PFSK-1 (cell line): ENCODE results near the gene LHPP.

Source experiments
- FOXP2 ChIP-seq: optimal IDR thresholded peaks from 2 replicates; pipeline ENCODE3; 2011; ENCODE audit warnings: borderline replicate concordance, control low read depth, inconsistent platforms; ENCODE audit not compliant: insufficient read depth; ENCODE audit errors: extremely low read length, extremely low read depth
- POLR2AphosphoS5 ChIP-seq: IDR thresholded peaks from 2 replicates; pipeline ENCODE4 v1.6.1; 2012; ENCODE audit warnings: low read depth, mild to moderate bottlenecking, control low read depth, low read length, moderate library complexity
- SIN3A ChIP-seq: IDR thresholded peaks from 2 replicates; pipeline ENCODE4 v1.6.1; 2012; ENCODE audit warnings: mild to moderate bottlenecking, low read length, moderate library complexity, borderline replicate concordance; ENCODE audit not compliant: insufficient read depth
- TAF1 ChIP-seq: IDR thresholded peaks from 2 replicates; pipeline ENCODE4 v1.6.1; 2012; ENCODE audit warnings: low read length, control low read depth, borderline replicate concordance; ENCODE audit not compliant: insufficient read depth
- TF ChIP-seq, protein P1 (sequence below), 2 experiments: IDR thresholded peaks; 2 replicates each; pipeline versions ENCODE4 v1.6.1 to v1.8.0; 2011 to 2012; ENCODE audit warnings: low read depth in 2 of 2, low read length in 2 of 2, control low read depth in 1 of 2, inconsistent platforms in 1 of 2, mild to moderate bottlenecking in 1 of 2, moderate library complexity in 1 of 2; ENCODE audit not compliant: insufficient read depth in 1 of 2

LHPP gene

DNA sequence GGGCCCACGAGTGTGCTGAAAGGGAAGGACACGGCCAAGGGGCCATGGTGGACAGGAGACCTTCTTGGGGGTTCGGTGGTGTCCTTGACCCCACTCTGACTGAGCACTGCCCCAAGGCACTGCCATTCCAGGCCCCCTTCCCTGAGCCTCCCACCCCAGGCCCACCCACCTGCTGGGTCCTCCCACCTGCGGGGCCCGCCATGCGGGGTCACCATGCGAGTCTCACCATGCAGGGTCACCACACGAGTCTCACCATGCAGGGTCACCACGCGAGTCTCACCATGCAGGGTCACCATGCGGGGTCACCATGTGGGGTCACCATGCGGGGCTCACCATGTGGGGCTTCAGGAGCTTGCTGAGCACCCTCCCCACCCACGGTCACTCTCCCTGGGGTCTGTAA, 76.3 kb downstream of the LHPP start:
- TF ChIP-seq FOXP2 (no peak), SIN3A (no peak), TAF1 (no peak), POLR2AphosphoS5 (no peak)
- TF ChIP-seq, protein P1, sequence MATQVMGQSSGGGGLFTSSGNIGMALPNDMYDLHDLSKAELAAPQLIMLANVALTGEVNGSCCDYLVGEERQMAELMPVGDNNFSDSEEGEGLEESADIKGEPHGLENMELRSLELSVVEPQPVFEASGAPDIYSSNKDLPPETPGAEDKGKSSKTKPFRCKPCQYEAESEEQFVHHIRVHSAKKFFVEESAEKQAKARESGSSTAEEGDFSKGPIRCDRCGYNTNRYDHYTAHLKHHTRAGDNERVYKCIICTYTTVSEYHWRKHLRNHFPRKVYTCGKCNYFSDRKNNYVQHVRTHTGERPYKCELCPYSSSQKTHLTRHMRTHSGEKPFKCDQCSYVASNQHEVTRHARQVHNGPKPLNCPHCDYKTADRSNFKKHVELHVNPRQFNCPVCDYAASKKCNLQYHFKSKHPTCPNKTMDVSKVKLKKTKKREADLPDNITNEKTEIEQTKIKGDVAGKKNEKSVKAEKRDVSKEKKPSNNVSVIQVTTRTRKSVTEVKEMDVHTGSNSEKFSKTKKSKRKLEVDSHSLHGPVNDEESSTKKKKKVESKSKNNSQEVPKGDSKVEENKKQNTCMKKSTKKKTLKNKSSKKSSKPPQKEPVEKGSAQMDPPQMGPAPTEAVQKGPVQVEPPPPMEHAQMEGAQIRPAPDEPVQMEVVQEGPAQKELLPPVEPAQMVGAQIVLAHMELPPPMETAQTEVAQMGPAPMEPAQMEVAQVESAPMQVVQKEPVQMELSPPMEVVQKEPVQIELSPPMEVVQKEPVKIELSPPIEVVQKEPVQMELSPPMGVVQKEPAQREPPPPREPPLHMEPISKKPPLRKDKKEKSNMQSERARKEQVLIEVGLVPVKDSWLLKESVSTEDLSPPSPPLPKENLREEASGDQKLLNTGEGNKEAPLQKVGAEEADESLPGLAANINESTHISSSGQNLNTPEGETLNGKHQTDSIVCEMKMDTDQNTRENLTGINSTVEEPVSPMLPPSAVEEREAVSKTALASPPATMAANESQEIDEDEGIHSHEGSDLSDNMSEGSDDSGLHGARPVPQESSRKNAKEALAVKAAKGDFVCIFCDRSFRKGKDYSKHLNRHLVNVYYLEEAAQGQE (IDR thresholded peaks at IDR 0.05; ENCODE audit: insufficient read depth in 1 of 2, low read depth in 2 of 2, low read length in 2 of 2): no peak

DNA sequence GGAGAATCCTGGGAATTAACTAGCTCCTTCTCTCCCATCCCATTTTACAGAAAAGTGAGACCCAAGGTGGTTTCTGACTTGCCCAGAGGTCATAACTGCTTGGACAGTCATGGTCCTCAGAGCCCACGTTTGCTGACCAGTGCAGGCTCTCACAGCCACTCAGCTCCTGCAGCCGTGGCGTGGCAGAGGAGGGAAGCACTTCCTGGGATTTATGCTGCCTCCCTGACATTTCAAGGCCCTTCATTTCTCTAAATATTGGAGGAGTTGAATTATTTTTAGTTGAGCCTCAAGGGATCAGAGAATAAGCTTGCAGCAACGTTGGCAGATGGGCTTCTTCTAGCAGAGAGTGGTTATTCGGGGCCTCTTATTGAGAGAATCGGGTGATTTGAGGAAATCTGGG, 77.1 kb downstream of the LHPP start:
- no peak for TF ChIP-seq SIN3A
- TF ChIP-seq, protein P1 (IDR thresholded peaks at IDR 0.05; ENCODE audit: insufficient read depth in 1 of 2, low read depth in 2 of 2, low read length in 2 of 2): no peak
- no peak for TF ChIP-seq TAF1
- TF ChIP-seq FOXP2: no peak
- no peak for TF ChIP-seq POLR2AphosphoS5

DNA sequence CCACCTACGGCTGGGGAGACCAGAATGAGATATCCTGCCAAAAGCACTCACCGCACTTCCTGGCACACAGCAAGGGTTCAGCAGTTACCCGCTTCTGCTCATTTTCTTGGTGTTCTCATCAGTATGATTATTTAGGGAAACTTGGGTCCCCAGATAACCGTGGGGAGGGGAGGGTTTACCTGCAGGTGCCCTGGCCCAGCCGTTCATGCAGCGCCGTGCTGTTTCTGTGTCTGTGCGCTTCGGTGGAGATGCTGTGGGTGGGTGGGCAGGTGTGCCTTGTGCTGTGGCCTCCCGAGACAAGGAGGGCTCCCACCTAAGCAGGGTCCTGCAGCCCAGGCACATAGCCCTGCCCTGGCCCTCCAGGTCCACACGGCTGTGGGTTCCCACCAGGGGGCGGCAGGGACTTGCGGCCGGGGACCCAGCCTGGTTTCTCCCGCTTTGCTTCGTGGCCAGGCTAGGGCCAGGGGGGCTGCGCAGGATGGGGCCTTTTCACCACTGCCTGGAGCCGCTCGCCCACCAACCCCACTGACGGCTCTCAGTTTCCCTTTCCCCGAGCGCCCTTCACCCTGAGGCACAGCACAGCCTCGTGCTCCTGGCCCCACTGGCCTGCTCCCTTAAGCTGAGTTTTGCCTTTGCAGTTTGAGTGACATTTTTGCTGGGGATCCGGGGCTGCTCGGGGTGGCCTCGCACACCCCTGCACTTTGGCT, 78.5 kb downstream of the LHPP start:
- TF ChIP-seq POLR2AphosphoS5: no peak
- TF ChIP-seq TAF1: no peak
- TF ChIP-seq, protein P1 (IDR thresholded peaks at IDR 0.05; ENCODE audit: insufficient read depth in 1 of 2, low read depth in 2 of 2, low read length in 2 of 2): no peak
- TF ChIP-seq FOXP2: peak; percentile 71

DNA sequence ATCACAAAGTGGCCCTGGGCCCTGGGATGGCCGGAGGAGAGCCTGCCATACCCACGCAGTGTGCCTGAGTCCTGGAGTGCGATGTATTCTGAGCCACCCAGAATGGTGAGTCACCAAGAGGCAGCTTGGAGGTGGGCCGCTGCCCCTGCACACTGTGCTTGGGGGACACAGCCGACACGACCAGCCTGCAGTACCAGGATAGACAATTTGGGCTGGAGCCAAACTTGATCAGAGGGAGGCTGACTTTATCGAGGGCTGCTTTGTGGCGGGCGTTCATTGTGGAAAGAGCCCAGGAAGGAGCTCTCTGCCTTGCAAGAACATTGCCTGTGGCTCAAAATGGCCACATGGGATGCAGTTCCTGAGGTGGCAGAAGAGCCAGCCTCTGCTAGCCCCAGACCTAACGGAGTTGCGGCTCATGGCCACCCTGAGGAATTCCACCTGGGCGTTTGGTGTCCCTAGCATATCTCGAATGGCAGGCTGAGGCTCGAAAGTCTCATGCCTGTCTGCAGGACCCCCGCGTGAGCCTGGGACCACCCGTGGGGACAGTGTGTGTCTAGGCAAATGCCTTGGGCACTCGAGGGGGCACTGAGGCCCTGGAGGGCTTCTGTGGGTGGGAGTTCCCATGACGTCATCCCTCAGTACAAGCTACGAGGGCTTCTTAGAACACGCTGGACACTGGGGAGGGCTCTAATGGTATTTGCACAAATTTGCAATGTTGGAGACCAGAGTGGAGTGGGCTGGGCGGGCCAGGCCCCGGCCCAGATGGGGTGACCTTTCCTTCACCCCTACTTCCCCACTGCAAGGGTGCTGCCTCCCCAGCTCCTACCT, 79.7 kb downstream of the LHPP start:
- TF ChIP-seq TAF1 (no peak), FOXP2 (no peak), SIN3A (no peak), POLR2AphosphoS5 (no peak)
- TF ChIP-seq, protein P1 (IDR thresholded peaks at IDR 0.05; ENCODE audit: insufficient read depth in 1 of 2, low read depth in 2 of 2, low read length in 2 of 2): no peak

DNA sequence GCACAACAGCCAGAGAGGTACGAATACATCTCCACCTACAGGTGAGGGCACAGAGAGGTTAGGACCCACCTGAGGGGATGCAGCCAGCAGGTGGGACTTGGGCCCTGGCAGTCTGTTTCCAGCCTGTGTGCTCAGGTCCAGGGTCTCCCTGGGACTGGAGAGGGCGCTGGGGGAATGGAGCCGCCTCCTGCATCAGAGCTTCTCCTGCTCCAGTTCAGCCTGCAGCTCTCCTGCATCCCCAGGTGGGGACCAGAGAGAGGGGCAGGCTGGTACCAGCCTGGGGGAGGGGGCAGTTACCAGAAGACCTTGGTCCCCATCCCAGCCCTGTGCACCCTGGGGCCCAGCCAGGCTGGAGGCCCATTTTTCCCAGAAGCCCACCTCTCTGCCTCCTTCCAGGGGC, 80.7 kb downstream of the LHPP start:
- TF ChIP-seq SIN3A: no peak
- TF ChIP-seq POLR2AphosphoS5: no peak
- TF ChIP-seq FOXP2: no peak
- no peak for TF ChIP-seq TAF1
- TF ChIP-seq, protein P1 (IDR thresholded peaks at IDR 0.05; ENCODE audit: insufficient read depth in 1 of 2, low read depth in 2 of 2, low read length in 2 of 2): no peak
